GM18508 (cell line): ENCODE results near the gene CD200.
"Not testable (repeated sequence)": the region's sequence is repeated elsewhere in the genome, so short reads cannot be mapped to it uniquely, and the experiment has no call there.

Source experiments
- ATAC-seq: cut with Tn5 transposase; IDR thresholded peaks from one replicate; pipeline ENCODE4 v1.9.1; 2021; ENCODE audit warnings: moderate number of reproducible peaks; ENCODE audit not compliant: insufficient read depth, unreplicated experiment

Gene CD200

DNA sequence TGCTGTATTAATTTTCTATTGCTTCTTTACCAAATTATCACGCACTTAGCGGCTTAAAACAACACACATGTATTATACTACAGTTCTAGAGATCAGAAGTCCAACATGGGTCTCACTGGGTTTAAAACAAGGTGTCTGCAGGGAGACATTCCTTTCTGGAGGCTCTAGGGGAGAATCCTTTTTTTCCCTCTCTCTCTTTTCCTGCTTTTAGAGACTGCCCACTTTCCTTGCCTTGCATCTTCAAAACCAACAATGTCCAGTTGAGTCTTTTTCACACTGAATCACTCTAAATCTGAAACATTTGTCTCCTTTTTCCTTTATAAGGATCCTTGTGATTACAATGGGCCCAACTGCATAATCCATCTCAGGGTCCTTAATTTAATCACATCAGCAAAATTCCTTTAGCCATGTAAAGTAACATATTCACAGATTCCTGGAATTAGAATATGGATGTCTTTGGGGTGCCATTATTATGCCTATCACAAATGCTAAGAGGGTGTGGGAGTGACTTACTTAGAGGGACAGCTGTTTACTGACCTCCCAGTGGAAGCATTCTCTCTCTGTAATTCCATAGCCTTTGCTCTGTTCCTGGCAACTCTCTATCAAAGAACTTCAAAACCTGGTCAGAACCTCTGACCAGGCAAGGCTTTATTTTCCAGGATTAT lies 21.8 kb downstream of the CD200 start:
- no peak for ATAC-seq

DNA sequence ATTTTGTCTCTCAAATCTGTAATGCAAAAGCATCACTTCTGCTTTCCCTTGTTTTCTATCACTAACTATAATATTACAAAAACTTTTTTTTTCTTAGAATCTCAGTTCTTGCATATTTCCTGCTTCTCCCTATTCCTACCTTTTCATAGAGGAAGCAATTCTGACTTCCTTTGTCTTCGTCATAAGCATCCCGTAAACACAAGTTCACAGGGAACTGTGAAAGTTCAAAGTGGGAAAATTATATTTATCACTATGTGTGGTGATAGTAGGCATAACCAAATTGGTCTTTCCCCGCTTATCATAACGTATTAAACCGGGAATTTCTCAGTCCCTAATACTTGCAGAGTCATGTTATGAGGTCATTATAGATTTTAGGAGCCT lies 22.3 kb downstream of the CD200 start:
- no peak for ATAC-seq

DNA sequence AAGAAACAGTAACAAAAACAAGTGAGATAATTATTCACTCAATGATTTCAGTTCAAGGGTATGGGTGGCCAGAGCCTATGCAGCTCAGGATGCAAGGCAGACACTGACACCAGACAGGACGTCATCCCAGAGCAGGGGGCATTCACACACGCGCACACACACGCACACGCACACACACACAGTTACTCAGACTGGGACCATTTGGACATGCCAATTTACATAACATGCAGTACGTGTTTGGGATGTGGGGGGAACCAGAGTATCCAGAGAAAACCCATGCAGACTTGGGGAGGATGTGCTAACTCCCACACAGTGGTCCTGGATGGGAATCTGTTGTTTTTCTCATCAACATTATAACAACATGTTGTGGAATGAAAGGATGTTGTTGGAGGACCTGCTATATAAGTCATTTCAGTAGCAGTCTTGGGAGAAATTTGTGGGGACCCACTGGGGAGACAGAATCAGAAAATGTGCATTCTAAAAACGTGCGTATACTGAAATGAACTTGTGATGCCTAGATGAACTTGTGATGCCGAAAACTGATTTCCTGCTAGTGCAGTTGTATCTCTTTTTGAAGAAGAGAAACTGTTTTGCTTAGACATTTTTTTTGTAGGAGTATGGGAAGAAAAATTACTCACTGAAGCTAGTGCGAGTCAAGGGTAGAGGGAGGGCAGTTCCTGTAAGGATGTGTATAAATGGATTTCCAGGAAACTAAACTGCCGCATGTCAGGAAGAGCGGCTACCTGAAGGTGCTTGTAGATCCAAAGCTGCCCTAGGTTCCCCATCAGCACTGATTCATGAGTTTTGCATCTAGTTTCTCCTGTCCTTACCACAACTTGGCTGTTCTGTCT lies 25.2 kb downstream of the CD200 start:
- ATAC-seq, result no peak

DNA sequence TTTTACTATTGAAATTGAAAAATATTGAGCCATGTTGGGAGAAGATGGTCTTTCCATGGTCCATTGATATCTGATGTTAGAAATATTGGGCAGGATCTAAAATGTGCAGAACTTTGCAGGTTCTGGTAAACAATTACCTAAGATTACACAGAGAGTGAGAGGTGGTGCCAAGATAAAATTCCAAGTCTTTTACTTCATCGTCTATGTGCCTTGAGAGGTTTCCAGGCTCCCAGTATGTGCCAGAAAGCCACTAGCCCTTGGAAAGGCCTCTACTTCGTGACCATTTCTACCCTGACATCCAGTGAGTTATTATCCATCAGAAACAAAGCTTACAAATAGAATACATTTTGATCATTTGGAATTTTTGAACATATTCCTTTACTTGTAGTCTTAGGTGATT lies 27.6 kb downstream of the CD200 start:
- no peak for ATAC-seq

DNA sequence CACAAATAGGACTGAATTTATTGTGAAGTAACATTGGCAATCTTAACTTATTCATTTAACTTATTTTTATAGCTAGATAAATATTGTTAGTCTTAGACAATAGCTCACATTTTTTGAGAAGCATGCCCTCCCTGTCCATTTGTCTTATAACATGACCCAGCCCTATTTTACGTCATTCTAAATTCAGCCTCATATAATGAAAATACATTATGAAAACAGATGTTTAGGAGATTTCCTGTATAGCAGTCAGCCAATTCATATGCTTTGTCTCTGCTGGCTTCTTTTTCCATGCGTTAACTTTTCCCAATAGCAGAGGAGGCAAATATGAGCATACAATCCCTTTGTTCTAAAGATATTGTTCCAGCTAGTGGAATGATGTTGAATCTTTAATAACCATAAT lies 29.3 kb downstream of the CD200 start:
- no peak for ATAC-seq

DNA sequence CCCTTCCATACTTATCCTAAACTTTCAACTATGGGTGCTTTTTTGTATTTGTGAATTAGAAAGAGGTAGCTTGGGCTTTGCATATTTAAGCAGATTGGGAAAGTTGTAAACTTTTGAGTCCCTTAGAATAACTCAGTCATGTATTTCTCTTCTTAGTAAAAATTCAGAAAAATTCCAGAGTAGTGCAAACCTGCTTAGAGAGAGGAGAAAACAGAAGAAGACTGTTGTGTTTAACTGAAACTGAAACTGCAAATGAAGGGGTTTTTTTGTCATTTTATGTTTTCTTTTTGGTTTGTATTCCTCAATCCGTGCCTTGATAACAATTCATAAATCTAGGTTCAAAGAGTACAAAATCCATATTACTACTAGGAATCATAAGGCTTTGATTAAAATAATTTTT lies 31.3 kb downstream of the CD200 start:
- ATAC-seq, result no peak

DNA sequence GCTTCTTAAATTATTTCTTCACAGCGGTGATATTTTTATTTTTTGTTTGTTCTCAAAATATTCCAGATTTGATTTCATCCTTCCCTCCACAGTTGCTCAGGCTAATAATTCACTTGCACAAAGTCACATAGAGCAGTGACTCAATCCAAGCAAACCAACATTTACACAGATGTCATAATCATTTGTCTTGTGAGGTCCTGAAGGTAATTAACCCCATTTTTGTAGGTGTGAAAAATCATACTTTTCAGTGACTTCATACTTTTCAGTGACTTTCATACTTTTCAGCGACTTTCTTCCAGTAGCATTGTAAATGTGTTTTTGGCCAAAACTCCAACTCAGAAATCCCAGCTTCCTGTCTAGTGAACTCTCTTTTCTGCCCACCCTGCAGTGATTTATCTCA lies 32.1 kb downstream of the CD200 start:
- ATAC-seq, result peak; percentile 32

DNA sequence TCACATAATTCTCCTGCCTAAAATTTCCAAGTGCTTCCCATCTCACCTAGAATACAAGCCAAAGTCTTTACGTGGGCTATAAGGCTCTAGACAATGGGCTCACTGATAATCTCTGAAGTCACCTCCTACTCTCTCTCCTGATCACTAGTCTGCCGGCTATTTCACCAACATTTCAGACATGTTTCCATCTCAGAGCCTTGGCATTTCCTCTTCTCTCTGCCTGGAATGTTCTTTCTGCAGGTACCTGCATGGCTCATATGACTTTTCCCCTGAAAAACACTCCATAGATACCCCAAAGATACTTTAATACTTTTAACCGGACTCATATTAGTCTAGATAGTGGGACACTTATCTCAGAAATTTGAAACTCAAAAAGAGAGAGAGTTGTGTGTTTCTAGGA lies 32.7 kb downstream of the CD200 start:
- no peak for ATAC-seq

DNA sequence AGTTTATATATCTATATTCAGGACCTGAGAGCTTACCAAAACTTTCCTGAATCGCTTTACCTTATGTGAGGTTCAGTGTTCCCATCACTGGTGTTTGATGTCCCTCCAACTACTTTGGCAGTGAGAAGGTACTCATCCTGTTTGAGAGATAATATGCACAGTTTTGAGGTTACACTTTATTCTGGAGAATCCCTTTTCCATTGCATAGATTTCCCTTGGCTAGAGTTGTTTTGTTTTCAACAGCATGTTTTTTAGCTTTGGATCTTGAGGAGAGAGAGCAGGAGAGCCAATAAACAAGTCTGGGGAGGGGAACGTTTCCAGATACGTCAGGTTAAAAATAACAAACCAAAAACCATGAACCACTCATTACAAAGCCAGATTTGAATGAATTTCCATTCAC lies 33.6 kb downstream of the CD200 start:
- ATAC-seq, result no peak

DNA sequence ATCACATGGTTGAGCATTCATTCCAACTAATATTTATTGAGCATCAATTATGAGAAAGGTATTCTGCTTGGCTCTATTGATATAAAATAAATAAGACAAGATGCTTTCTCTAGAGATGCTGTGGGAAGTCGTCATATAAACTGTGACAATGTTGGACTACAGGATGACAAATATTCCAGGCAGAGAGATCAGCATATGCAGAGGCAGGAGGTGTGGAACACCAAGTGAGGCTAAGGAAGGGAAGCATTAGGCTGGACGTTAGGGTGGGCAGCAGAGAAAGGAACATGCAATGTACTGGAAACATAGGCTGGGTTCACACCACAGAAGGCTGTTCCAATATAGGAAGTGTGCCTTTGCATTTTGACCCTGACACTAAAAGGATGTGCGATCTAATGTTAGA lies 38.6 kb downstream of the CD200 start:
- no peak for ATAC-seq

DNA sequence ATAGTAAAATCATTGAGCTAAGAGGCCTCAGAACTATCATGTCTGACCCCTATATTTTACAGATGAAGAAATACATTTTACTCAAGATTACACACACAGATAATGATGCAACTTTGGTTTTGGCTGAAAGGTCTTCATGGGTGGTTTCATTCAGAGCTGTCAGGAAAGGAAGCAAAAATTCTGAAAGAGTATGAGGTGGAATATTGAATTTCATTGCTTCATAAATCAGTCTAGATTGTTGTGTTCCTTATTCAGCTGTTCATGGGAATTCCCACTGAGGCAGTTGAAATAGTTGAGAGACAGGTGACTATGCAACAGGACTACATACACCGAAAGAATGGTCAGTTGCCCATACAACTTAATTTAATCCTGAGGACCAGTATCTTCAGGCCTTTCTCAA lies 39.4 kb downstream of the CD200 start:
- ATAC-seq, result no peak

DNA sequence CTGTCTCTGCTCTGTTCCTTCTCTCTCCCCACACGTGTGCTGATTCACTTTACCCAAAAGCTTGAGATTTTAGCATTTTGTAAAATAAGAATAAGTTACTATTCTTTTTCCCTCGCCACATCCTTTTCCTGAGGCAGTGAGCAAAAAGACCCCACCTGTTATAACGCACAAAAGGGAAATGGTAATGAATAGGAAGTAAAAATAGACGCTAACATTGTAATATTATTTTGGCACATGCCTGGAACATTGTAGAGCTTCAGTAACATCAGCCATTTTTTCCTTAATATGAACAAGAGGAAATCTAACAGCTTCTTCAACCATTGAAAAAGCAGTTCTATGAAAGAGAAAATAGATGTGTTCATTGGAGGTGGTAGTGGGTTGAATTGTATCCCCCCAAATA lies 40.5 kb downstream of the CD200 start:
- no peak for ATAC-seq

DNA sequence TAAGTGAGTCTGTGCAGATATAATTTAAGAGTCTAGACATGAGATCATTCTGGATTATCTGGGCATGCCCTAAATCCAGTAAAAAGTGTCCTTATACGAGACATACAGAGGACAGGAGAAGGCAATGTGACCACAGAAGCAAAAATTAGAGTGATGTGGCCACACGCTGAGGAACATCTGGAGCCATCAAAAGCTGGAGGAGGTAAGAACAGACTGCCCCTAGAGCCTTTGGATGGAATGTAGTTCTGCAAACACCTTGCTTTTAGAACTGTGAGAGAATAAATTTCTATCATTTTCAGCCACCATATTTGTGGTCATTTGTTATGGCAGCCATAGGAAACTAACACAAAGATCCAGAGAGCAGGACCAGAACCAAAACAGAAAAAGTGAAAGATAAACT lies 41.0 kb downstream of the CD200 start:
- no peak for ATAC-seq

DNA sequence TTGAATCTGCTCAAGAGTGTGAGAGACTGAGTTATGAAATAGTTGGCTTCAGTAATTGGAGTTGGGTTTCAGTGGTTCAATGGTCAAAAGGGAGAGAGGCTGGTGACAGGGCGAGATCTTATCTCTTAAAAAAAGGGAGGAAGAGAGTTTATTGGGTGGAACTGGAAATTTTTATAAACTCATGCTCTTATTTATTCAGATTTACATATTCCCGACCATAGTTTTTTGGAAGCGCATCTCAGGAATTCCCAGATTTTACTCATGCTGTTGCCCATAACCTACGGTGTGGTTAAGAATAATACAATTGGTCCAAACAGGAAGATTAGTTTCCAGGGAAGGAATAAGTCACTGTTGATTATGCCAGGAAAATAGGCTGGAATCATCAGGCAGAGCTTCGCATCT lies 41.4 kb downstream of the CD200 start:
- no peak for ATAC-seq

DNA sequence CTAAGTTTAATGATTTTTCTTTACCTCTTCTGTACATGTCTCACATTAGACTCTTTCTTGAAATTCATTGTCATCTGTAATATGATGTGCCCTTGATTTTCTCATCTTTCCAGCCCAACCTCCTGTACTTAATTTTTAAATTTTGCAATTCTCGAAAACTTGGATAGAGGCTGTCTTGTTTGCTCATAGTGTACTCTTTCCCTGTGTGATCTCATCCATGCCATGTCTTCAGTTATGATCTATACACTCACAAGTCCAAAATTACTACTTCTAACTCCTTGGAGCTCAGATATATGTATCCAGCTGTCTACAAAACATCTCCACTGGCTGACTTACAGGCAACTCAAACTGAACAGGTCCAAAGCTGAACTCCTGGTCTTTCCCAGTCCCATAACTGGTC lies 42.2 kb downstream of the CD200 start:
- ATAC-seq, result no peak

DNA sequence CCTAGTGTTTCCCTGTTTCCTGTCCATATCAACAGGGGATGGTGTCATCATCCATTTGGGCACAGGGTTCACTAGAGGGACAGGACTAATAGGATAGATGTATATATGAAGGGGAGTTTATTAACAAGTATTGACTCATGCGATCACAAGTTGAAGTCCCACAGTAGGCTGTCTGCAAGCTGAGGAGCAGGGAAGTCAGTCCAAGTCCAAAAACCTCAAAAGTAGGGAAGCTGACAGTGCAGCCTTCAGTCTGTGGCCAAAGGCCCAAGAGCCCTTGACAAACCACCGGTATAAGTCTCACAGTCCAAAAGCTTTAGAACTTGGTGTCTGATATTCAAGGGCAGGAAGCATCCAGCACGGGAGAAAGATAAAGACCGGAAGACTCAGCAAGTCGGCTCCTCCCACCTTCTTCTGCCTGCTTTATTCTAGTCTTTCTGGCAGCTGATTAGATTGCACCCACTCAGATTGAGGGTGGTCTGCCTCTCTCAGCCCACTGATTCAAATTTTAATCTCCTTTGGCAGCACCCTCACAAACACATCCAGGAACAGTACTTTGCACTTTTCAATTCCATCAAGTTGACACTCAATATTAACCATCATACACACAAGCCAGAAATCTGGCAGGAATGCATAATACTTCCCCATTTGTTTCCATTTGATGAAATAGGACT lies 43.4 kb downstream of the CD200 start:
- ATAC-seq, result no peak

DNA sequence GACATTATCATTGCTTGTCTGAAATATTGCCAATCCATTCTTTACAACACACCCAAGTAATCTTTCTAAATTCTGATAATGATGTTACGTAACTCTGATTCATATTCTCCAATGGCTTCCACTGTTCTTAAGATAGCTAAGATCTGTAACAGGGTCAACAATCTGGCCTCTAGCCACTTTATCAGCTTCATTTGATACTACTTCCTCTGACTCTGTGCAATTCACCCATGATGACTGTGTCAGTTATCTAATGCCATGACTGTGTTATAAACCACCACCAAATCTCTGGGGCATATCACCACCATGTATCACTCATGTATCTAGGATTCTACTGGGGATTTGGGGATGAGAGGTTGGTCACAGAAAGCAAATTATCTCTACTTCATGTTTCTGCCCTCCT lies 44.0 kb downstream of the CD200 start:
- no peak for ATAC-seq

DNA sequence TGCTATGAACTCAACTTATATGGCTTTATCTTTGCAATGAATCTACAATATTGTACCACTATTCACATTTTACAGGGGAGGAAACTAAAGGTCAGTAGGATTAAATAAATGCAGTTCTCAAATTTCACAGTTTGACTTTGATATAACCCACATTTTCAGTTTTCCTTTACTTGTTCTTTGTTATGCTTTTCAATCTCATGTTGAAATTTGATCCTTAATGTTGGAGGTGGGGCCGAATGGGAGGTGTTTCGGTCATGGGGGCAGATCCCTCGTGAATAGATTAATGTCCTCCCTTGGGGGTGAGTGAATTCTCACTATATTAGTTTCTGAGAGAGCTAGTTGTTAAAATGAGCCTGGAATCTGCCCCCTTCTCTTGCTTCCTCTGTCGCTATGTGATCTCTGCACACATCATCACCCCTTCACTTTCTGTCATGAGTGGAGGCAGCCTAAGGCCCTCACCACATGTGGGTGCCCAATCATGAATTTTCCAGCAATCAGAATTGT lies 44.7 kb downstream of the CD200 start:
- ATAC-seq, result no peak

DNA sequence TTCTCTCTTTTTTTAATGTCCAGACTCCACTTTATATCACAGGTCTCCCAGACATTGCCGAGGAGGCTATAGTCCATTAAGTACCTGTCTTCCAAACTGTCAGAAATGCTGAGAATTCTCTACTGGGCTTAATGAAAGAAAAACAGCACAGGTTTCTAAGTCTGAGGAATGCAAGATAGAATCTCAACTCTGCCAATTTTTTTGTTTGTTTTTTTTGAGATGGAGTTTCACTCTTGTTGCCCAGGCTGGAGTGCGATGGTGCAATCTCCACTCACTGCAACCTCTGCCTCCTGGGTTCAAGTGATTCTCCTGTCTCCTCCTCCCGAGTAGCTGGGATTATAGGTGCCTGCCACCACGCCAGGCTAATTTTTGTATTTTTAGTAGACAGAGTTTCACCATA lies 45.4 kb downstream of the CD200 start:
- ATAC-seq, result not testable (repeated sequence)

DNA sequence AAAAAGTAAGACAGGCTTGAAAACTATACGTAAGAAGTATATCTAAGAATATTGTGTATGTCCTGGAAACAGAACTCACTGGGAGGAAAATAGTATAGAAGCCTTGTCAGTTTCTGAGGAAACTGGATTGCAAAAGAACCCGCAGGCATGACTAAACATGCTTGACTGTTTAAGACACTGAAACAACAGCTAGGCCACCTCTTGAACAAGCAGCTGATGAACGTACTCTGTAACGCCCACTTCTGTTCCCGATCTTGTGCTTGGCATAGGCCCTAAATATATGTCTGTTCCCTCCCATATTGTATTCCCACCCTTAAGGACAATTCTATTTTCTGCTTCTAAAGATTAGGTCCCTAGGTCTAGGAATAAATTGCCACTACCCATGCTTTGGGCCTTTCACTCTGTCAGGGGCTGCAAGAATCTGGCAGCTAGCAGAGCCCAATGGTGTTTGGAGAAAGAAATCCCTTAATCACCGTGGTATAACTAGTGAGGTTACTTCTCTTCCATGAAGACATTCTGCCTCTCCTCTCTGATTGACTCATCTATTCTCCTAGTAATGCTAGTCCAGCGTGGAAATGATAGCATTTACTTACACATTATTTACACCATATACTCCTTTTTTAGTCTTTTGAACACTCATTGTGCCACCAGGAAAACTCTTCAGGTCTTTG lies 46.2 kb downstream of the CD200 start:
- ATAC-seq, result no peak
